Measurements from ENCODE around the gene PMPCA.
"Not testable (repeated sequence)": the region's sequence is repeated elsewhere in the genome, so short reads cannot be mapped to it uniquely, and the experiment has no call there.

PMPCA gene

DNA sequence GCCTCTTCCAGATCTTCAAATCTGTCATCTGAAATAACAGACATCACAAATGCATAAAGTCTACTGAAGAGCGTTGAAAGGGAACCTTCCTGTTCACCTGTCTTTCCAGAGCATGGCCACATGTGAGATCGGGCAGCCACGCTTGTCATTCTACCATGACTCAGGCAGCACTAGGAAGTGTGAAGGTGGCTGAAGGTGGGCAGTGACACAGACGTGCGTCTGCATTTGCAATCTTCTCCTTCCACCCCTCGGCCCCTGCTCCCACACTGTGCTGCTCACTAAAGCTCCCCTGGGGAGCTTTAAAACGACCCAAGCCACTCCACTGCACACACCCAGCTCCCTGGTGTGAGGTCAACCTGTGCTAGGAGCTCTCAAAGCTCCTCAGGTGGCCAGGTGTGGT lies 2.5 kb upstream of the PMPCA start:
- in situ Hi-C loops (cut with MboI; ENCODE audit: low sequenced_read_pairs): no loop called here

DNA sequence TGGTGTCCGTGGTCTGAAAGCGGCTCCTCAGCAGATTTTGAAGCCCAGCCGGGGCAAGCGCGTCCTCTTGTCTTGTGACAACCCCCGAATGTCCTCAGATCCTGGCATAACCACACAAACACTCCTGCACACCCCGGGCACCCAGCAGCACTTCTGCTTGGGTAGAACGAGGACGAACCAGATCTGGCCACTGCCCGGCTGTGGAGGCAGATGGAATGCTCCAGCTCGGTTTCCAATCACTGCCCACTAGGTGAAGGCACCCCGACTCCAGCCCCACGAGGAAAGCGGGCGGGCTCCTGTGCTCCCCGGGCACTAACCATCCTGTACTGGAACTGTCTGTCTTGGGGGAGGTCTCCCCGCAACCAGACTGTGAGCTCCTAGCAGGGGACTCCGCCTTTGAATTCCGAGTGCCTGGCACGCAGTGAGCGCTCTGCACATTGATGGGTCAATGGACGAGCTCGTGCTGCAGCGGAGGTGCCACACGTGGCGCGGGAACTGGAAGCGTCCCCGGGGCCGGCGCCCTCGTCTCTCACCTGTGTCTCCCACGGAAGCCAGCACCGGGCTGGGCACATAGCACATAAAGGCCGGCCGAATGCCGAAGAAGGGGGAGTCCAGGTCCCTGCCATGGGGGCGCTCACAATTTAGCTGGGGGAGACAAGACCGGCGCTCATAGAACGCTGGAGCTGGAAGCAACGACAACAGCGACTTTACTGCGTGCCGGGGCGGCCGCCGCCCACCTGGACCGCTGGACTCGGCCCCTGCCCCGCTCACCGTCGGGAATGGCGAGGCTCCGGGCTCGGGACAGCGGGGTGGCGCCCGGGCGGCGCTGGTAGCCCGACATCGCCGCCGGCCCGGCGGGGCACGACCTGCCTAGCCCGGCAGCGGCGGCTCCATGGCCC lies 652 bp upstream of the PMPCA start:
- in situ Hi-C loops (cut with MboI; ENCODE audit: low sequenced_read_pairs): no loop called here

DNA sequence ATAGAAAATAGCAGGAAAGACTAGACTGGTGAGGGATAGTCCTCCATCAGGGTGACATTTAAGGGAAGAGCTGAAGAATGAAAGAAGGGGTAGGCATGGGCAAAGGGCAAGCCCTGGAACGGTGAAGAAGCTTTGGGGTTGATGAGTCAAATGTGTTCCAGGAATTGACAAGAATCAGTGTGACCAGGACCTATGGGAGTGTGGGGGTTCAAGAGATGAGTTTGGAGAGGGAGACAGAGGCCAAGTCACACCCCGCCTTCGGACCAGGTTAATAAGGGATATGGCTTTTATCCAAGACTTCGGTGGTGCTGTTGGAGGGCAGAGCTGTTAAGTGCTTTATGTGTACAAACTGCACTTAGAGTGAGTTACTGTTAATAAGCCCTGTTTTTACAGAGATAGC lies 920 bp downstream of the PMPCA start:
- in situ Hi-C loops (cut with MboI; ENCODE audit: low sequenced_read_pairs): no loop called here

DNA sequence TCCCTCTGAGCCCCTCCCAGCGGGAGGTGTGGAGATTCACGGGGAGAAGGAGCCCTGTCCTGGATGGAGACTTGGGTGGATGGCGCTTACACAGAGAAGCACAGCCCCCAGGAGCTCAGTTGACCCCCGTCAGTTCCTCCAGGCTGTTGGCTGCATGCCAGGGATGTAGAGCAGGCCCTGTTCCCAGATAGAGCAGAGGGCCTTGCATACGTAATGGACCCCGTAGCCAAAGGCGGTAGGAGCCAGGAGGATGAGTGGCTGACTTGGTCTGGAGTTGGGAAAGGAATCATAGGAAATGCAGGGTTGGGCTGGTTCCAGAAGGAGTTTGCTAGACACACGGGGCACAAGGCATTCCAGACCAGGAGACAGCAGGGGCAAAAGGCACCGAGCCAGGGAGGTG lies 2.5 kb downstream of the PMPCA start:
- in situ Hi-C loops (cut with MboI; ENCODE audit: low sequenced_read_pairs): no loop called here

DNA sequence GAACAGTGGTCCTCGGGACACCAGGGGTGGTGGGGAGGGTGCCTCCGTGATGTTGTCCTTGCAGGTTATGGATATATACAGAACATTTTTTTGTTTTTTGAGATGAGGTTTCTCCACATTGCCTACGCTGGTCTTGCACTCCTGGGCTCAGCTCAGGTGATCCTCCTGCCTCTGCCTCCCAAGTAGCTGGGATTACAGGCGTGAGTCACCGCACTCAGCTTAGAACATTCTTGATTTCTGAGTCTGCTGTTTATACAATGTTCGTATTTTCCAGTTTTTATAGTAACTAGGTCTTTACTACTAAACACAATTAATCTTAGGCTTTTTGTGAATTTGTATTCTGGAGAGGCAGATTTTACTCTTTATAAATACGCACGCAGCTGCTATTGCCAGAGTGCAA lies 6.0 kb downstream of the PMPCA start:
- in situ Hi-C loops (cut with MboI; ENCODE audit: low sequenced_read_pairs): no loop called here

DNA sequence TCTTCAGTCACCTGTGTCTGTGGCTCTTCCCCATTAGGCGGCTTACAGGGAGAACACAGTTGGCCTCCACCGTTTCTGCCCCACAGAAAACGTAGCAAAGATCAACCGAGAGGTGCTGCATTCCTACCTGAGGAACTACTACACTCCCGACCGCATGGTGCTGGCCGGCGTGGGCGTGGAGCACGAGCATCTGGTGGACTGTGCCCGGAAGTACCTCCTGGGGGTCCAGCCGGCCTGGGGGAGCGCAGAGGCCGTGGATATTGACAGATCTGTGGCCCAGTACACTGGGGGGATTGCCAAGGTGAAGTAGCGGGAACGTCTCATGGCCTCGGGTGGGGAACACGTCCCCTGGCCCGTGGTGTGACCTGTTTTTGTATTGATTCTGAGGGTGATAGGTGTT lies 6.5 kb downstream of the PMPCA start:
- in situ Hi-C loops (cut with MboI; ENCODE audit: low sequenced_read_pairs): no loop called here

DNA sequence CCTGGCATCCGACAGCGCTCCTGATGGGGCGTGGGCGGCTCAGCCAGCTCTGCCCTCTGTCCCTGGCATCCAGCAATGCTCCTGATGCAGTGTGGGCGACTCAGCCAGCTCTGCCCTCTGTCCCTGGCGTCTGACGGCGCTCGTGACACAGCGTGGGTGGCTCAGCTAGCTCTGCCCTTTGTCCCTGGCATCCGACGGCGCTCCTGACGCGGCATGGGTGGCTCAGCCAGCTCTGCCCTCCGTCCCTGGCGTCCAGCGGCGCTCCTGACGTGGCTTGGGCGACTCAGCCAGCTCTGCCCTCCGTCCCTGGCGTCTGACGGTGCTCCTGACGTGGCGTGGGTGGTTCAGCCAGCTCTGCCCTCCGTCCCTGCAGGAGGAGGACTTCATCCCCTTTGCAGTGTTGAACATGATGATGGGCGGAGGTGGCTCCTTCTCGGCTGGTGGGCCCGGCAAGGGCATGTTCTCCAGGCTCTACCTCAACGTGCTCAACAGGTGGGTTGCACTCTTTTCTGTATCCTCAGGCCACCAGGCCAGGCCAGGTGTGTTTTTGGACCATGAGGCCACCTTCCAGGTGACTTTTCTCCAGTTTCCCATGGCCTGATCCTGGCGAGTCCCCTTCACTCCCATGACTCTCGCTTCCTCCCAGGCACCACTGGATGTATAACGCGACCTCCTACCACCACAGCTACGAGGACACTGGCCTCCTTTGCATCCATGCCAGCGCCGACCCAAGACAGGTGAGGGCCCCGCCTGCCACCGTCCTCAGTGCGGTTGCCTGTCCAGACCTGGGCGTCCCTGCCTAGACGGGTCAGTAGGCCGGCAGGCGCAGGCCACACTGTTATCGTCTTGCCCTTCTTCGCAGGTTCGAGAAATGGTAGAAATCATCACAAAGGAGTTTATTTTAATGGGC lies 8.0 kb downstream of the PMPCA start:
- in situ Hi-C loops (cut with MboI; ENCODE audit: low sequenced_read_pairs): no loop called here

DNA sequence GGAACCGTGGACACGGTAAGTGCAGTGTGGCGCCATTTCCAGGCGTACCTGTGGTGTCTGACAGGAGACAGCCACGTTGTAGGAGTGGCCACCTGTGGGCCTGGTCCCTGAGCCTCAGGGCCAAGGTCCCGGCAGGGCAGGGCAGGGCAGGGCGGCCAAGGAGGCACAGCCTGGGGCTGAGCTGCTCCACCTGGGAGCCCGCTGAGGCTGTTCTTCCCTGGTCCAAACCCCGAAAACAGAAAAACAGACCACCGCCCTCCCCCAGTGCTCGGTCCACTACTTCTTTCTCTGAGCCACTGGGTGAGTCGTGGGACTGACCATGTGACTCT lies 8.6 kb downstream of the PMPCA start:
- in situ Hi-C loops (cut with MboI; ENCODE audit: low sequenced_read_pairs): no loop called here

DNA sequence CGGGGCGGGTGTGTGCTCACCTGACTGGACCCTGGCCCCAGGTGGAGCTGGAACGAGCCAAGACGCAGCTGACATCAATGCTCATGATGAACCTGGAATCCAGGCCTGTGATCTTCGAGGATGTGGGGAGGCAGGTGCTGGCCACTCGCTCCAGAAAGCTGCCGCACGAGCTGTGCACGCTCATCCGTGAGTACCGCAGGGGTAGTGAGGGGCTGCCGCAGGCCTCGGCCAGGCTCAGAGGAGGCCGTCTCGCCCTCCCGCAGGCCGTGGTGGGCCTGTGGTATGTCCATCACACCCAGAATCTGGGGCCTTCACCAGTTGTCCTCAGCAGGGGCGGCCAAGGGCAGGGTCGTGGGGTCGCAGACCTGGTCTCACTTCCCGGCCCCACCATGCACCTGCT lies 11.3 kb downstream of the PMPCA start:
- in situ Hi-C loops (cut with MboI; ENCODE audit: low sequenced_read_pairs): no loop called here

DNA sequence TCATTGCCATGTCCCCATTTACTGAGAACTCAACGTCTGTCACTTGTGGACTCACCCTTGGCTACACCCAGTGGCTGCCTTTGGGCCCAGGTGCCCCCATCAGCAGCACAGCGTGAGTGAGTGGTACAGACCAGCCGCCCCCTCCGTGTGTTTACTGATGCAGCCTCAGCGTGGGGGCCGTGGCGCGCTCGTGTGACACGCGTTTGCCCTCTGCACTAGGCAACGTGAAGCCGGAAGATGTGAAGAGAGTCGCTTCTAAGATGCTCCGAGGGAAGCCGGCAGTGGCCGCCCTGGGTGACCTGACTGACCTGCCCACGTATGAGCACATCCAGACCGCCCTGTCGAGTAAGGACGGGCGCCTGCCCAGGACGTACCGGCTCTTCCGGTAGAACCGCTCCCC lies 12.4 kb downstream of the PMPCA start:
- in situ Hi-C loops (cut with MboI; ENCODE audit: low sequenced_read_pairs): no loop called here

DNA sequence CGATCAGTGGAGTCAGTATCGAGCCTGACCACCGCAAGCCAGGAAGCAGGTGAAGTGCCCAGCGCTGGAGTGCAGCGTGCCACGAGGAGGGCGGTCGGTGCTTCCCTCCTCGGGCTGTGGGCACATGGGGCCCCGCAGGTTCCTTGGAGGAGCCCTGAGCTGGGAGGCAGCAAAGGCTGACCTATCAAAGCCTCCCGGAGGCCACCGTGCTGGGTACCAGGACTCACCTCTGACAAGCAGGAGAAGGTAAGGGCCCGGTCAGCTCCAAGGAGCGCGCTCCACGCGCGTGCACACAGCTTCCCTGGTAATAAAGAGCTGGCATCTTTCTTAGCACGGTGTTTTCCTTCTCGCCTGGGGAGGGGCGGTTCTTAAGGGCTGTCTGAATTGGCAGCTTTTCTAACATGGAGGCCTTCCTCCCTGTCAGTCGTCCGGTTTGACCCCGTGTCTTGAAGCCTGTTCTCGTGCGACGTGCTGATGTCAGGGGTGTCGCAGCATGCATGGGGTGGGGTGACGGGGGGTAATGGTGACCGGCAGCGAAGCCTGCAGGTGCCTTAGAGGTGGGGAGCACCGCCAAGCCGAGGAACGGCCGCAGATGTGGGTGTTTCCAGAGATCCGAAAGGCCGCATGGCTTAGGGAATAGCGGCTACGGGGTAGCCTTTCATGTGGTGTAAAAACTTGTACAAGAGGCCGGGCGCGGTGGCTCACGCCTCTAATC lies 13.1 kb downstream of the PMPCA start:
- in situ Hi-C loops (cut with MboI; ENCODE audit: low sequenced_read_pairs): no loop called here

DNA sequence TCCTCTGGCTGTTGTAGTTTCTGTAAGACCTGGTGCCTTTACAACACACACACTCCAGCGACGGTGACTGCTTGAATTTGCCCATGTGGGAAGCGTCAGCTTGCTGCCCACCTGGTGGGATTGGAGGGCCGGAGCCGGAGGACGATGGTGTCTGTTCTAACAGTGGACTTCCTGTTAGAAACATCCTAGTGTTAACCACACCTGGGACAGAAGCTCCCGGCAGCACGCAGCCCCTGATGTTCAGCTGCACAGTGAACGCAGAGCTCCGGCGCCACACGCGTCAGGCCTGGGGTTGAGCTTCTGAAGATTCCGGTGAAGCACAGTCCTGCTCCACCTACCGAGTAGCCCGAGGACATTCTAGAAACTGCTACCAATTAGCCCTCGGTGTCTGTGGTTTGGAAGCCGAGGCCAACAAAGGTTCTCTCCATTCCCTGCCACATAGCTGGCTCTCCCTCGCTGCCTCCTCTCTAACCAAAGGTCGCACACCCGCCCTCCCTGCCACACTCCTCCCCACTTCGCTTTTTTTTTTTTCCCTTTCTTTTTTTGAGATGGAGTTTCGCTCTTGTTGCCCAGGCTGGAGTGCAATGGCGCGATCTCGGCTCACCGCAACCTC lies 14.4 kb downstream of the PMPCA start:
- in situ Hi-C loops (cut with MboI; ENCODE audit: low sequenced_read_pairs): no loop called here

DNA sequence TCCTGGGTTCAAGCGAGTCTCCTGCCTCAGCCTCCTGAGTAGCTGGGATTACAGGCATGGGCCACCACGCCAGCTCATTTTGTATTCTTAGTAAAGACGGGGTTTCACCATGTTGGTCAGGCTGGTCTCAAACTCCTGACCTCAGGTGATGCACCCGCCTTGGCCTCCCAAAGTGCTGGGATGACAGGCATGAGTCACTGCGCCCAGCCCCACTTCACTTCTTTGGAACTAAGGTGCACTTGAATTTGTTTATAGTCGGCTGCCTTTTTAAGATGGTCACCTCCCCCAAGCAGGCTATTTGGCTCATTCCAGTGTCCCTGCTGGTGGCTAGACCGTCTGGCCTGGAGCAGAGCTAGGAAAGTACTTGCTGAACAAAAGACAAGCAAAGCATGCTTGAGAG lies 14.9 kb downstream of the PMPCA start:
- in situ Hi-C loops (cut with MboI; ENCODE audit: low sequenced_read_pairs): not testable (repeated sequence)

DNA sequence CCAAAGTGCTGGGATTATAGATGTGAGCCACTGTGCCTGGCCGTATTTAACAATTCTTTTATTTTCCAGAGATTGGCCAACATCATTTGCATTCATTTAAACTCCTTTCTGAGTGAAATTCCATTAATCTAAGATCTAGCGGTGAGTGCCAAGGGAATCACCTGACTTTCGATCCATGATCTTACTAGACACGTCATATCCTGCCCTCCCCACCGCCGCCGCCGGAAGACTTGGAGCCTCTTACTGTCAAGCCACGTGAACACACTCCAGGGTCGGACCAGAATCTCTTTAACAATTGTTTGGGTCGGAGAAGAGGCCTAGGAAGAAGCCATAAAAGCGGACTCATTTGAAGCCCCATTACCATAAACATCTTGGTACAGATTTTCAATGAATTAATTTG lies 16.3 kb downstream of the PMPCA start:
- in situ Hi-C loops (cut with MboI; ENCODE audit: low sequenced_read_pairs): no loop called here

DNA sequence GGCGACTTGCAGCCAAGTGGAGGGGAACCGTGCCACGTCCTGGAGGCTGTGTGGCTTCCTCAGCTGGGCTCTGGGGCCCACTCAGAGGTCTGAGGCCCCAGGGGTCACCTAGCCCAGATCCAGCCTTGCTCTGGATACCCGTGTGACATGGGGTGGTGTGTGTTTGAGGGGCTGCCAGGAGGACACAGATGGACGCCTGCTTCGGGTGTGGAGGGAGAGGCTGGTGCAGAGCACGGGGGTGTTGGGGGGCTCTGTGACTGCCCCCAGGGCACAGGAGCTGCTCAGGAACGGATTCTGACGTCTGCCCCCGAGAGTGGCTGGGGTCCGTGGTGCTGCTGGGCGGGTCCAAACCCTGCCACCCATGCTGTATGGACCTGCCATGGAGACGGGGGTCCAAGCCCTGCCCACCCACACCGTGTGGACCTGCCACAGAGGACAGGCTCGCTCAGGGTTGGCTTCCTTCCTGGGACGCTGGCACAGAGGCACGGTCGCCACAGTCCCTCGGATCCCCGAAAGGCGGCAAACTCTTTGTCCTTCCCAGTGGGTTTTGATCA lies 18.7 kb downstream of the PMPCA start:
- in situ Hi-C loops (cut with MboI; ENCODE audit: low sequenced_read_pairs): no loop called here

DNA sequence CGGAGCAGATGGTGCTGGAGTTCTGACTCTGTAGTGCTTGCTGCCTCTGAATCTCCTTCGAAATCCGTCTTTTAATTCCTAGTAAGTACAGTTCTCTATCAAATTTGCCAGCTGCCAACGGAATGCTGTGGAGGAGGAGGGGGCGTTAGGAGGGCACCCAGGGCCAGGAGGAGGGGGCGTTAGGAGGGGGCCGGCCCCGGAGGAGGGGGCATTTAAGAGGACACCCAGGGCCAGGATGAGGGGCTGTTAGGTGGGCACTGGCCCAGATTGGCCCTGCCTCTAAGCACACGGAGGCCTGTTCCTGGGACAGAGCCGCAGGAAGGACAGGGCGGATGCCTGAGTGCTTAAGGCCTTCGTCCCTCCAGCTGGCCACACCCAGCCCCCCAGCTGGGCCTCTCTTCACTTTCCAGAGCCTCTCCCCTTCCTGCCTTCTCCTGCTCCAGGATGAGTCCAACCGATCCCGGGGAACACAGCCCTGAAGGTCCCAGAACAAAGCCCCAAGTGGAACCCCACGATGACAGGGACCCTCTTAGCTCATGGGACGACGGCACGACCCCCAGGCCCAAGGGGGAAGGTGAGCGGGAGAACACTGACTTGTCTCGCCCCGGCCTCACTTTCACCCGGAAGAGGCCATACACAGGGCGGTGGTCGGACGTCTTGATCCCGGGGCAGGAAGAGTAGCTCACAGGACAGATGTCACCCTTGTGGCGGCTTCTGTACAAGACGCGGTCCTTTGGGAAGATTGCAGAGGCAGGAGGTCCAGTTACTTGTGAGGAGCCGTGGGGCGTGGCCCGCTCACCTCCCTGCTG lies 19.4 kb downstream of the PMPCA start:
- in situ Hi-C loops (cut with MboI; ENCODE audit: low sequenced_read_pairs): no loop called here

DNA sequence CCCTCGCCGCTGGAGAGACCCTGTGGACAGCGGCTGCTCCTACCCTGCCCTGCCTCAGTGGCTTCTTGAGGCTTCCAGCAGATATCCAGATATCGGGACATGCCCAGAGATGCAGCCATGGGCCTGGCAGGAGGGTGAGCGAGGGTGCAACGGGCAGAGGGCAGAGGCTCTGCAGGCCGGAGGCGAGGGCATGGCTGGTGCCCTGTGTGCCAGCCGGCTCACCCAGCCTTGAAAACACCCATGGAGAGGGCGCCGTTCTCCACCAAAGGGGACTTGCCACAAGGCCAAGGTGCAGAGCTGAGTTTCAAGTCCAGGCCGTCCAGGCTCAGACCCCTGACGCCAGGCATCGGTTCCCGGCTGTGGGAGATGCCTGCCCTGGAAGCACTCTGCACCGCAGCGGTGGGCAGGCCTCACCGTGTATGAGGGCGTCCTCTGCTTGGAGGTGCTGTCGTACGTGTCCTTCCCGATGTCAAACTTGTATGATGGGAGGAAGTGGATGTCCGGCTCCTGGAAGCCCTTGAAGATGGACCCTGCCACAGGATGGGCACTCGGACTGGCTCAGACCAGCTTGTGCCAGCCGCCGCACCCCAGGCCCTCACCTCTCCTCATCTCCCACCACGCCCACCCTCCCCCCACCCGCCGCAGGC lies 20.3 kb downstream of the PMPCA start:
- in situ Hi-C loops (cut with MboI; ENCODE audit: low sequenced_read_pairs): no loop called here

DNA sequence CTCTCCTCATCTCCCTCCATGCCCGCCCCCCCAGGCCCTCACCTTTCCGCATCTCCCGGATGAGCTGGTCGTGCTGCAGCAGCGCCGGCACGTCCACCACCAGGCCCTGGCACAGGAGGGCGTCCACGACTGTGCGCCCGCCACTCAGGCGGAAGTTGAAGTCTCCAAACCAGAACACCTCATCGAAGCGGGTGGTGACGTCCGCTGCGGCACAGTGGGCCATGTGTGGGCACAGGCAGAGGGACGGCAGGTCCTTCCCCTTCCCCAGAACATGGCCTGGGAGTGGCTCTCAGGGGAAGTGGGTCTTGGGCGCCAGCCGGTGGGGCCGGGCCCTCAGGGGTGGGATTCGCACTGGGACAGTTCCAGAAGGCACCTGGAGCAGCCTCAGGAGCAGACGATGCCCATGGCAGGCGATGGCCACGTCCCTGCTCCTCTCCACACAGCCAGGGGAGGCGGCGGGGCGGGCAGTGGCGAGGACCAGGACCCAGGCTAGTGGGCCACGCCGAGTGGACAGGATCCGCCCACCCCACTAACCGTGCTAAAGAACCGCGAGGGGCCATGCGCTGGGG lies 21.4 kb downstream of the PMPCA start:
- in situ Hi-C loops (cut with MboI; ENCODE audit: low sequenced_read_pairs): no loop called here

DNA sequence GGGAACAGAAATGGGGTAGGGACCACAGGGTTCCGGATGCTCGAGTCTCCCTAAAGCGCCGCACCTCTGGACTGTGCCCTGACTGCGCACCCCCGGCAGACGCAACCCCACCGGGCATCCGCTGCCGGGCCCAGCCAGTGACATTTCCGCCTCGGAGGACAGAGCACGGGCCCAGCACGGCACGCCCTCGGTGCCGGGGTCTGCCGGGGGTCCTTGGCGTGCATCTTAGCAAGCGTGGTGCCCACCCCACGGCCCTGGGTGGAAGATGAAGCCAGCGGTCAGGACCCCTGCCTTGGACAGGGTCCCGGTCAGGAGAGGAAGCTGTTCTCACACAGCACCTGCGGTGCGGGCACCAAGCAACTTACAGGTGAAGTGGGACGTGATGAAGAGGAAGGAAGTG lies 22.1 kb downstream of the PMPCA start:
- in situ Hi-C loops (cut with MboI; ENCODE audit: low sequenced_read_pairs): no loop called here

All from hTERT RPE-1 (cell line).